K562 (cell line): Measurements from ENCODE around the gene GSTM2. TPM values are rescaled to one million over a fixed set of nuclear protein-coding genes. Genes with fewer than 3 reads are reported as not detected.
A peak's percentile ranks its signal among the peaks of the same experiment; 100 is the strongest.

Experiments used
- EGR1 ChIP-seq: fragments of 450-650 bp; conservative IDR thresholded peaks from 2 replicates; pipeline ENCODE4 v1.6.1; 2017; ENCODE audit warnings: mild to moderate bottlenecking
- GABPA ChIP-seq: fragments of 200-800 bp; sonication (Bioruptor generic); conservative IDR thresholded peaks from 2 replicates; pipeline ENCODE4 v1.6.1; 2016; ENCODE audit warnings: low read depth, missing genetic modification characterization, missing compliant biosample characterization
- ILK ChIP-seq: fragments of 450-650 bp; IDR thresholded peaks from 2 replicates; pipeline ENCODE4 v1.6.1; 2016; ENCODE audit warnings: missing genetic modification characterization, low read depth, mild to moderate bottlenecking, missing compliant biosample characterization, moderate library complexity, borderline replicate concordance
- KLF6 ChIP-seq: fragments of 250-450 bp; sonication (Bioruptor Pico); IDR thresholded peaks from 2 replicates; pipeline ENCODE4 v1.4.0; 2020; ENCODE audit warnings: mild to moderate bottlenecking, moderate library complexity, borderline replicate concordance
- MAFF ChIP-seq: IDR thresholded peaks from 2 replicates; pipeline ENCODE4 v1.6.1; 2012; ENCODE audit warnings: low read length, improper control_type of control experiment
- NCOA2 ChIP-seq, 2 experiments: fragments of 450-650 bp; IDR thresholded peaks; 2 replicates each; pipeline ENCODE4 v1.6.1; 2018; ENCODE audit warnings: mild to moderate bottlenecking in 2 of 2, moderate library complexity in 1 of 2; ENCODE audit not compliant: partially characterized antibody in 2 of 2
- POU5F1 ChIP-seq: fragments of 150-350 bp; IDR thresholded peaks from 2 replicates; pipeline ENCODE4 v1.6.1; 2014; ENCODE audit warnings: borderline replicate concordance, low read length, low read depth, mild to moderate bottlenecking; ENCODE audit not compliant: partially characterized antibody
- PPARD ChIP-seq: fragments of 250-450 bp; sonication (Bioruptor Pico); IDR thresholded peaks from 2 replicates; pipeline ENCODE4 v1.8.0; 2022; ENCODE audit warnings: inconsistent platforms, mild to moderate bottlenecking, moderate library complexity
- RB1 ChIP-seq: fragments of 450-650 bp; IDR thresholded peaks from 2 replicates; pipeline ENCODE4 v1.6.1; 2017; ENCODE audit warnings: low read depth, mild to moderate bottlenecking
- STAG1 ChIP-seq: sonication (generic); formaldehyde crosslinking; IDR thresholded peaks from 2 replicates; pipeline ENCODE4 v1.5.0; 2020; ENCODE audit warnings: missing genetic modification reagents, borderline replicate concordance
- YY1 ChIP-seq, 3 experiments: IDR thresholded peaks; 2 replicates each; pipeline ENCODE4 v1.6.1; 2011; ENCODE audit warnings: low read length in 2 of 3, mild to moderate bottlenecking in 2 of 3, moderate library complexity in 2 of 3, borderline replicate concordance in 1 of 3, control low read depth in 1 of 3, low read depth in 1 of 3; ENCODE audit not compliant: insufficient read depth in 3 of 3, insufficient replicate concordance in 2 of 3, control insufficient read depth in 1 of 3, insufficient read length in 1 of 3; ENCODE audit errors: extremely low read depth in 1 of 3
- ZBTB17 ChIP-seq: fragments of 450-650 bp; formaldehyde crosslinking; IDR thresholded peaks from 2 replicates; pipeline ENCODE4 v1.4.0; 2020; ENCODE audit warnings: mild to moderate bottlenecking
- ZNF134 ChIP-seq: fragments of 250-450 bp; sonication (Bioruptor Pico); conservative IDR thresholded peaks from 2 replicates; pipeline ENCODE4 v1.4.0; 2020
- ZNF239 ChIP-seq: fragments of 250-450 bp; sonication (Bioruptor Pico); IDR thresholded peaks from 2 replicates; pipeline ENCODE4 v1.4.0; 2020; ENCODE audit warnings: mild to moderate bottlenecking
- polyA plus RNA-seq, 8 experiments: library from polyadenylated mRNA; depleted of rRNA in 4 of 8; stranded (reverse) in 5 of 8; unstranded in 3 of 8; fragments of >200 nt; fragmentation: Nextera tagmentation in 2 of 8; fragmentation: Illumina TruSeq in 1 of 8; extraction: Ambion mirVana in 2 of 8; extraction: Trizol in 1 of 8; gene quantifications; 2 replicates each; pipeline versions ENCODE4 v1.2.1 to v1.2.3, GENCODE V29; 2011 to 2014; ENCODE audit warnings: inconsistent platforms in 1 of 8, missing spikeins in 1 of 8
- total RNA-seq, 7 experiments: library from RNA; depleted of rRNA in 6 of 7; stranded (reverse); fragments of >200 nt in 6 of 7; fragmentation: Illumina TruSeq in 2 of 7; extraction: Trizol in 2 of 7; gene quantifications; 2 replicates each; pipeline versions ENCODE4 v1.2.1 to v1.2.3, GENCODE V29; 2011 to 2021; ENCODE audit warnings: low replicate concordance in 1 of 7
- TF ChIP-seq, protein P1 (sequence below): fragments of 450-650 bp; formaldehyde crosslinking; IDR thresholded peaks from 2 replicates; pipeline ENCODE4 v1.4.0; 2020; ENCODE audit warnings: mild to moderate bottlenecking, moderate library complexity
- TF ChIP-seq, protein P2 (sequence below): fragments of 450-650 bp; IDR thresholded peaks from 2 replicates; pipeline ENCODE4 v1.6.1; 2016
- TF ChIP-seq, protein P3 (sequence below): fragments of 250-450 bp; sonication (Bioruptor Pico); IDR thresholded peaks from 2 replicates; pipeline ENCODE4 v1.5.1; 2021; ENCODE audit warnings: mild to moderate bottlenecking
- TF ChIP-seq, protein P4 (sequence below): fragments of 450-650 bp; IDR thresholded peaks from 2 replicates; pipeline ENCODE4 v1.6.1; 2016; ENCODE audit warnings: borderline replicate concordance
- TF ChIP-seq, protein P5 (sequence below): fragments of 200-800 bp; sonication (Bioruptor generic); IDR thresholded peaks from 2 replicates; pipeline ENCODE4 v1.6.1; 2017; ENCODE audit warnings: missing genetic modification characterization, missing compliant biosample characterization

The GSTM2 gene
- total and polyA plus RNA-seq, 9 of the 15 experiments (the other 6 are each of a cell fraction or from before 2014, with no cell fraction given), result 1.6 to 15.1 (median 6.8) TPM

DNA sequence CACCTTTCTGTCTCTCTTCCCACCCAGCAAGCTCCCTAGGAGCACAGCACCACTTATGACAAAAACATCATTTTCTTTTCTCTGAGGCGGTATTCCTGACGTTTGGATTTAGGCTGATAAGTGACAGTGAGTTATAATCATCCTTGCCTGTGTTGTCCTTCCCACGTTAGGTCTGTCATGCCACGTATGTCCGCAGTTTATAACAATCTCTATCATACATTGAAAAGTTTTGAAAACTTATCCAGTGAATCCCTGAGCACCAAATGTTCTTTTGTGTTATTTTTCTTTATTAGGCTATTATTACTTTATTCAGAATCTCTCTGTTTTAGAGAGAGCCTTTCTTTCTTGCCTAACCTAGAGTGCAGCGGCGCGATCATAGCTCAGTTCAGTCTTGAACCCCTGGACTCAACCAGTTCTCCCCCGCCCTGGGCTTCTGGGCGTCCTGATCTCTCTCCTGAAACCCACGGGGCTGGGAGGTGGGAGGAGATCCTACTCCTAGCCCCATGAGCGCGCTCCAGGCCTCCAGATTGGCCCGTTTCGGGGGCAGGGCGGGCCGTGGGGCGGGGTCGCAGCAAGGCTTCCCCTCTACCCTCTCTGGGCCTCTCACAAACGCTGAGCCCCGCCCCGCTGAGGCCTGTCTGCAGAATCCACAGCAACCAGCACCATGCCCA lies at the start of gene GSTM2 (continued):
- TF ChIP-seq, protein P1, sequence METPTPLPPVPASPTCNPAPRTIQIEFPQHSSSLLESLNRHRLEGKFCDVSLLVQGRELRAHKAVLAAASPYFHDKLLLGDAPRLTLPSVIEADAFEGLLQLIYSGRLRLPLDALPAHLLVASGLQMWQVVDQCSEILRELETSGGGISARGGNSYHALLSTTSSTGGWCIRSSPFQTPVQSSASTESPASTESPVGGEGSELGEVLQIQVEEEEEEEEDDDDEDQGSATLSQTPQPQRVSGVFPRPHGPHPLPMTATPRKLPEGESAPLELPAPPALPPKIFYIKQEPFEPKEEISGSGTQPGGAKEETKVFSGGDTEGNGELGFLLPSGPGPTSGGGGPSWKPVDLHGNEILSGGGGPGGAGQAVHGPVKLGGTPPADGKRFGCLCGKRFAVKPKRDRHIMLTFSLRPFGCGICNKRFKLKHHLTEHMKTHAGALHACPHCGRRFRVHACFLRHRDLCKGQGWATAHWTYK (CRISPR knock-in tag), result no peak
- no peak for TF ChIP-seq GABPA (tag)
- TF ChIP-seq KLF6 (CRISPR knock-in tag), result no peak
- TF ChIP-seq, protein P2, sequence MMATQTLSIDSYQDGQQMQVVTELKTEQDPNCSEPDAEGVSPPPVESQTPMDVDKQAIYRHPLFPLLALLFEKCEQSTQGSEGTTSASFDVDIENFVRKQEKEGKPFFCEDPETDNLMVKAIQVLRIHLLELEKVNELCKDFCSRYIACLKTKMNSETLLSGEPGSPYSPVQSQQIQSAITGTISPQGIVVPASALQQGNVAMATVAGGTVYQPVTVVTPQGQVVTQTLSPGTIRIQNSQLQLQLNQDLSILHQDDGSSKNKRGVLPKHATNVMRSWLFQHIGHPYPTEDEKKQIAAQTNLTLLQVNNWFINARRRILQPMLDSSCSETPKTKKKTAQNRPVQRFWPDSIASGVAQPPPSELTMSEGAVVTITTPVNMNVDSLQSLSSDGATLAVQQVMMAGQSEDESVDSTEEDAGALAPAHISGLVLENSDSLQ, result peak; percentile 21; the same call in 1 of the 2 replicates
- no peak for TF ChIP-seq ILK (tag)
- TF ChIP-seq POU5F1, result no peak
- TF ChIP-seq, protein P3, sequence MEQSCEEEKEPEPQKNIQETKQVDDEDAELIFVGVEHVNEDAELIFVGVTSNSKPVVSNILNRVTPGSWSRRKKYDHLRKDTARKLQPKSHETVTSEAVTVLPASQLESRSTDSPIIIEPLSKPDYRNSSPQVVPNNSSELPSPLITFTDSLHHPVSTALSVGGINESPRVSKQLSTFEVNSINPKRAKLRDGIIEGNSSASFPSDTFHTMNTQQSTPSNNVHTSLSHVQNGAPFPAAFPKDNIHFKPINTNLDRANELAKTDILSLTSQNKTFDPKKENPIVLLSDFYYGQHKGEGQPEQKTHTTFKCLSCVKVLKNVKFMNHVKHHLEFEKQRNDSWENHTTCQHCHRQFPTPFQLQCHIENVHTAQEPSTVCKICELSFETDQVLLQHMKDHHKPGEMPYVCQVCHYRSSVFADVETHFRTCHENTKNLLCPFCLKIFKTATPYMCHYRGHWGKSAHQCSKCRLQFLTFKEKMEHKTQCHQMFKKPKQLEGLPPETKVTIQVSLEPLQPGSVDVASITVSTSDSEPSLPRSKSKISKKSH (CRISPR knock-in tag), result no peak
- TF ChIP-seq RB1, result no peak
- no peak for TF ChIP-seq ZBTB17 (CRISPR knock-in tag)
- TF ChIP-seq, protein P4, sequence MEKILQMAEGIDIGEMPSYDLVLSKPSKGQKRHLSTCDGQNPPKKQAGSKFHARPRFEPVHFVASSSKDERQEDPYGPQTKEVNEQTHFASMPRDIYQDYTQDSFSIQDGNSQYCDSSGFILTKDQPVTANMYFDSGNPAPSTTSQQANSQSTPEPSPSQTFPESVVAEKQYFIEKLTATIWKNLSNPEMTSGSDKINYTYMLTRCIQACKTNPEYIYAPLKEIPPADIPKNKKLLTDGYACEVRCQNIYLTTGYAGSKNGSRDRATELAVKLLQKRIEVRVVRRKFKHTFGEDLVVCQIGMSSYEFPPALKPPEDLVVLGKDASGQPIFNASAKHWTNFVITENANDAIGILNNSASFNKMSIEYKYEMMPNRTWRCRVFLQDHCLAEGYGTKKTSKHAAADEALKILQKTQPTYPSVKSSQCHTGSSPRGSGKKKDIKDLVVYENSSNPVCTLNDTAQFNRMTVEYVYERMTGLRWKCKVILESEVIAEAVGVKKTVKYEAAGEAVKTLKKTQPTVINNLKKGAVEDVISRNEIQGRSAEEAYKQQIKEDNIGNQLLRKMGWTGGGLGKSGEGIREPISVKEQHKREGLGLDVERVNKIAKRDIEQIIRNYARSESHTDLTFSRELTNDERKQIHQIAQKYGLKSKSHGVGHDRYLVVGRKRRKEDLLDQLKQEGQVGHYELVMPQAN, result no peak
- peak in 1 of 3 experiments; percentile 6 for TF ChIP-seq YY1 (IDR thresholded peaks at IDR 0.05; ENCODE audit: borderline replicate concordance in 1 of 3, control insufficient read depth in 1 of 3, extremely low read depth in 1 of 3, insufficient read depth in 3 of 3, insufficient read length in 1 of 3, insufficient replicate concordance in 2 of 3, low read depth in 1 of 3, low read length in 2 of 3)
- no peak for TF ChIP-seq ZNF239 (CRISPR knock-in tag)
- no peak for TF ChIP-seq STAG1 (CRISPR knock-in tag)
- TF ChIP-seq MAFF, result no peak
- TF ChIP-seq PPARD (CRISPR knock-in tag), result no peak
- TF ChIP-seq ZNF134 (CRISPR knock-in tag), result no peak
- TF ChIP-seq EGR1, result peak; percentile 33; the same call in 1 of the 2 replicates
- TF ChIP-seq NCOA2 (IDR thresholded peaks at IDR 0.05; ENCODE audit: partially characterized antibody in 2 of 2), result no peak
- TF ChIP-seq, protein P5, sequence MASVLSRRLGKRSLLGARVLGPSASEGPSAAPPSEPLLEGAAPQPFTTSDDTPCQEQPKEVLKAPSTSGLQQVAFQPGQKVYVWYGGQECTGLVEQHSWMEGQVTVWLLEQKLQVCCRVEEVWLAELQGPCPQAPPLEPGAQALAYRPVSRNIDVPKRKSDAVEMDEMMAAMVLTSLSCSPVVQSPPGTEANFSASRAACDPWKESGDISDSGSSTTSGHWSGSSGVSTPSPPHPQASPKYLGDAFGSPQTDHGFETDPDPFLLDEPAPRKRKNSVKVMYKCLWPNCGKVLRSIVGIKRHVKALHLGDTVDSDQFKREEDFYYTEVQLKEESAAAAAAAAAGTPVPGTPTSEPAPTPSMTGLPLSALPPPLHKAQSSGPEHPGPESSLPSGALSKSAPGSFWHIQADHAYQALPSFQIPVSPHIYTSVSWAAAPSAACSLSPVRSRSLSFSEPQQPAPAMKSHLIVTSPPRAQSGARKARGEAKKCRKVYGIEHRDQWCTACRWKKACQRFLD, result no peak
